GM15510 (cell line): ENCODE results near the gene RBBP8.

Experiments used
- POLR2A ChIP-seq: IDR thresholded peaks from 3 replicates; pipeline ENCODE4 v1.6.1; 2011; ENCODE audit warnings: borderline replicate concordance; ENCODE audit not compliant: insufficient read length; ENCODE audit errors: extremely low read depth

Gene RBBP8

DNA sequence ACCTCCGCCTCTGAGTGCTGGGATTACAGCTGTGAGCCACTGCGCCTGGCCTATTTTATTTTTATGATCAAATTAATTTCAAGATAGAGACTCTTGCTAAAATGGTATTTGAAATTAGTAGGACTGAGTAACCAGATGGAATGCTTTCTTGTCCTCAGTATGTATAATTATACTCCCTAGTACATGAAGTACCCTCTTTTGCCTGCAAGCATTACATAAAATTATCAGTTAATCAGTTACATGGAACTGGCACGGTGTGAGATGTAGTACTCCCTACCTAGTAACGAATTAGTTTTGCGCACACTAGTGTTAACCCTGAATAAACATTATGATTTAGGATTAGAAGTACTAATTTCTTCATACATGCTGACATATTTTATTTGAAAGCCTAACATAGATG, 41.6 kb downstream of the RBBP8 start:
- TF ChIP-seq POLR2A: no peak

DNA sequence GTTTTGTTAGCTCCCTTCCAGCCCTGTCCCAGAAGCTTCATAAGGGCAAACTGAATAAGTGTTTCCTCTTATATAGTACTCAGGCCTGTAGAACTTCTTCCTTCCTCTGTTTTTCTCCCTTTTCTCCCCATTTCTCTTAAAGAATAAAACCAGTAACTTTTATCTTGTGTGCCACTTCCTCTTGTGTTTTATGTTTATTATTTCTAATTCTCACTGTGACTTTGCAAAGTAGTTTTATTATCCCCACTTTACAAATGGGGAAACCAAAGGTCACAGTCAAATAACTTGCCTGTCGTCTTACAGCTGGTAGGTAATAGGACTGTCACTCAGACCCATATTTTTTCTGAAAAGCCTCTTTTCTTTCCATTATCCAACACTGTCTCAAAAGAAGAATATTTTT, 42.4 kb downstream of the RBBP8 start:
- no peak for TF ChIP-seq POLR2A

GRCh38 chr18:22977847-22978701, 44.9 kb downstream of the RBBP8 start:
- no peak for TF ChIP-seq POLR2A

DNA sequence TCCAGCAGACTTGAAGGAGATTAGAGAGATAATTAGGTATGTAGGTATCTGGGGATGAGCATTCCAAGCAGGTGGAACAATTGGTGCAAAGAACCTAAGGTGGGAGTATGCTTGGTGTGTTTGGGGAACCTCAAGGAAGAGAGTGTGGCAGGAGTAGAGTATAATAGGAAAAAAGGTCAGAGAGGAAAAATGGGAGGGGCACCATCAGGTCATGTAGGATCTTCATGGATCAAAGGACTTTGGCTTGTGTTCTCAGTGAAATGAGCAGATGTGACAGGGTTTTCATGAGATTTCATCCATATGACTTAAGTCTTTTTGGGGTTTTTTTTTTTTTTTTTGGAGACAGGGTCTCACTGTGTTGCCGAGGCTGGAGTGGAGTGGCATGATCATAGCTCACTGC, 47.3 kb downstream of the RBBP8 start:
- no peak for TF ChIP-seq POLR2A

GRCh38 chr18:22981274-22982133, 48.4 kb downstream of the RBBP8 start:
- no peak for TF ChIP-seq POLR2A

DNA sequence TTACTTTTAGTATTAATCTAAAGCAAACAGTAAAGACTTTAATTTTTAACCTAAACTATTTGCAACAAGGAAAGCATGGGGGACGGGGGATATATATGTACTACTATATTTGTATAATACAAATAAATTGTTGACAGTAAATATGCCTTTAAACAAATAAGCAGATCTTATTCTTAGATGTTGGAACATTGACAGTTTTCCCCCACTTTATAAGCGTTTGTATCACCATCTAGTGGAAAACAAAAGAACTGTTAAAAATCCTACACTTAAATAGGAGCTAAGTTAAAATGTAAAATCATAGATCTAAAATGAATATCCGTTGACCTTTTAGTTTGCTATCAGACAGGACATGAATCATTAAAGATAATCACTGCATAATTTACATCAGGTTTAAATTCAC, 50.0 kb downstream of the RBBP8 start:
- TF ChIP-seq POLR2A: no peak

GRCh38 chr18:22985250-22985649, 52.1 kb downstream of the RBBP8 start:
- TF ChIP-seq POLR2A: no peak

- TF ChIP-seq POLR2A: no peak
These were observed 54.5 kb downstream of the RBBP8 start for GRCh38 chr18:22987547-22988189.

DNA sequence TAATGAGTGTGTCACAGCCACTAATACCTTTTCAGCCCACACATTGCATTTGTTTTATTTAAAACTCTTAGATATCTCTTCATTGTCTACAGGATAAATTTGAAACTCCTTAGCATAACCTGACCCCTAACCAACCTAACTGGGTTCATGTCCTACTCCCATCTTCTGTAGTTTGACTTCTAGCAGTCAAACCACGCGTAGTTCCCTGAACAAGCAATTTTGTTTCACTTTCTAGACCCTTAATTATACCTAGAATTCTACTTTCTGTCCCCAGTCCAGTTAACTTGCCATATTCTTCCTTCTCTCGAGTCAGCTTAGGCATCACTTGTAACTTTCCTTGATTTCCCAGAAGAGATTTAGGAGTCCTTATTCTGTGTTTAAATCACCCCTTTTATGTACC, 55.1 kb downstream of the RBBP8 start:
- TF ChIP-seq POLR2A: no peak

DNA sequence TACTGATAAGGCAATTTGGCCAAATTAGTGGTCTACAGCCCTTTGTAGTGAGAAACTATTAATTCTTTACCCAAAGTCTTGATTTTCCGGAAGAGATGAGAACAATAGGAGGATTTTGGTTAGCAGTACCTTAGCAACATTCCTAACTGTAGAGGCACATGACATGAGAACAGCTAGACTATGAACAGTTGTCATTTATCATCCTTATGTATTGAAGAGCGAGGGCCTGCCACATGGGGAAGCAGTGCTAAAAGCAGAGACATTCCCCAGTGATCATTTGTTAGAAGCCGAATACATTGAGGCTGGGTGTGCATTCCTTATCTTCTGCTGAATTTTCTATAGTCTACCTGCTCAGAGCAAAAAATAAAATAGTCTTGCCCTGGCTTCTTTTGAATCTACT, 65.2 kb downstream of the RBBP8 start:
- TF ChIP-seq POLR2A: no peak

GRCh38 chr18:22999212-22999611, 66.1 kb downstream of the RBBP8 start:
- TF ChIP-seq POLR2A: no peak

- TF ChIP-seq POLR2A: no peak
These were observed 66.5 kb downstream of the RBBP8 start for GRCh38 chr18:22999647-23000046.

DNA sequence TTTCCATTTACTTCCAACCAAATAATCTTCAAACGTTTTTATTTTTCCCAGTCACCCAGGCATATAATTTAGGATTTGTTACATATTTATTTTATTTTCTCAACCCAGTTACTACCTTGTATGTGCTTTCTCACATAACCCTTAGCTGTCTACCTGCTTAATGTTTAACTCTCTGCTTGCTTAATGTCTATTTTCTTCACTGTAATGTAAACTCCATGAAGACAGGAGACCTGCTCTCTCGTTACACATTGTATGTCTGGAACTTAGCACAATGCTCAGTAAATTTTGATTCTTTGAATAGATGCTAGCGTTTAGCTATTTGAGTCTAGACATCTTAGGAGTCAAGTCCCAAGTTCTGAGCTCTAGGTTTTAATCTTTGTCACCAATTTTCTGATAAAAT, 70.2 kb downstream of the RBBP8 start:
- no peak for TF ChIP-seq POLR2A

GRCh38 chr18:23012249-23012648, 79.1 kb downstream of the RBBP8 start:
- no peak for TF ChIP-seq POLR2A
